Neutrophil (primary cell): ENCODE results near the gene BRK1.

Source experiments
- H3K27ac ChIP-seq: fragments of 200-600 bp; sonication (generic); 2 replicates; pipeline ENCODE4 v1.5.1; 2016; ENCODE audit warnings: mild to moderate bottlenecking, moderate library complexity
- H3K27me3 ChIP-seq: fragments of 200-600 bp; sonication (generic); 2 replicates; pipeline ENCODE4 v1.6.0; 2016; ENCODE audit warnings: mild to moderate bottlenecking
- H3K36me3 ChIP-seq: fragments of 200-600 bp; sonication (generic); 2 replicates; pipeline ENCODE4 v1.5.1; 2017
- H3K4me1 ChIP-seq, 2 experiments: fragments of 200-600 bp in 1 of 2; sonication (generic) in 1 of 2; 1 replicate in 1 of 2; 2 replicates in 1 of 2; pipeline versions ENCODE4 v1.5.1 to v1.6.1; 2013 to 2016; ENCODE audit warnings: low read depth in 1 of 2, low read length in 1 of 2, mild to moderate bottlenecking in 1 of 2, moderate library complexity in 1 of 2; ENCODE audit not compliant: control insufficient read depth in 1 of 2, insufficient read depth in 1 of 2
- H3K4me3 ChIP-seq, 2 experiments: fragments of 200-600 bp in 1 of 2; sonication (generic) in 1 of 2; 1 replicate in 1 of 2; 2 replicates in 1 of 2; pipeline ENCODE4 v1.5.1; 2013 to 2016; ENCODE audit warnings: low read depth in 1 of 2, low read length in 1 of 2, mild to moderate bottlenecking in 1 of 2, moderate library complexity in 1 of 2
- H3K9me3 ChIP-seq: fragments of 200-600 bp; sonication (generic); 2 replicates; pipeline ENCODE4 v1.5.1; 2016
- TF ChIP-seq, protein P1 (sequence below): fragments of 200-600 bp; sonication (generic); IDR thresholded peaks from 2 replicates; pipeline ENCODE4 v1.5.1; 2016; ENCODE audit warnings: antibody characterized with exemption

Gene BRK1

GRCh38 chr3:10164546-10165393 is 49.3 kb downstream of the BRK1 start, which contains the start of gene IRAK2:
Gene IRAK2 (plus strand): TSS chr3:10164919. CDS start chr3:10164955, 36 bp downstream.
- Histone ChIP-seq H3K4me1 (peaks cover 47 to 48% of the 10 kb centered on the region in 2 experiments), H3K36me3 (no peaks in the 10 kb centered on the region), H3K9me3 (no peaks in the 10 kb centered on the region), H3K27me3 (no peaks in the 10 kb centered on the region), H3K4me3 (peak within 1 kb of the TSS; percentile 91 to 99), H3K27ac (peak within 1 kb of the TSS; percentile 83)
- TF ChIP-seq, protein P1, sequence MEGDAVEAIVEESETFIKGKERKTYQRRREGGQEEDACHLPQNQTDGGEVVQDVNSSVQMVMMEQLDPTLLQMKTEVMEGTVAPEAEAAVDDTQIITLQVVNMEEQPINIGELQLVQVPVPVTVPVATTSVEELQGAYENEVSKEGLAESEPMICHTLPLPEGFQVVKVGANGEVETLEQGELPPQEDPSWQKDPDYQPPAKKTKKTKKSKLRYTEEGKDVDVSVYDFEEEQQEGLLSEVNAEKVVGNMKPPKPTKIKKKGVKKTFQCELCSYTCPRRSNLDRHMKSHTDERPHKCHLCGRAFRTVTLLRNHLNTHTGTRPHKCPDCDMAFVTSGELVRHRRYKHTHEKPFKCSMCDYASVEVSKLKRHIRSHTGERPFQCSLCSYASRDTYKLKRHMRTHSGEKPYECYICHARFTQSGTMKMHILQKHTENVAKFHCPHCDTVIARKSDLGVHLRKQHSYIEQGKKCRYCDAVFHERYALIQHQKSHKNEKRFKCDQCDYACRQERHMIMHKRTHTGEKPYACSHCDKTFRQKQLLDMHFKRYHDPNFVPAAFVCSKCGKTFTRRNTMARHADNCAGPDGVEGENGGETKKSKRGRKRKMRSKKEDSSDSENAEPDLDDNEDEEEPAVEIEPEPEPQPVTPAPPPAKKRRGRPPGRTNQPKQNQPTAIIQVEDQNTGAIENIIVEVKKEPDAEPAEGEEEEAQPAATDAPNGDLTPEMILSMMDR: peak; percentile 98

GRCh38 chr3:10166213-10166604 is 50.7 kb downstream of the BRK1 start:
- TF ChIP-seq, protein P1: no peak
- peak overlapping the region in 1 of 2 experiments; percentile 91 for H3K4me3 ChIP-seq

GRCh38 chr3:10169000-10169496 is 53.6 kb downstream of the BRK1 start:
- no peak overlapping the region for H3K4me3 ChIP-seq
- no peak overlapping the region for H3K27ac ChIP-seq
- no peaks in the 10 kb centered on the region for H3K27me3 ChIP-seq
- H3K36me3 ChIP-seq: no peaks in the 10 kb centered on the region
- TF ChIP-seq, protein P1: no peak
- H3K4me1 ChIP-seq: peaks cover 30 to 32% of the 10 kb centered on the region in 2 experiments
- H3K9me3 ChIP-seq: no peaks in the 10 kb centered on the region

More at GRCh38 chr3:10166213-10166604, 50.7 kb downstream of the BRK1 start:
- no peaks in the 10 kb centered on the region for H3K9me3 ChIP-seq
- no peak overlapping the region for H3K27ac ChIP-seq
- no peaks in the 10 kb centered on the region for H3K36me3 ChIP-seq
- H3K27me3 ChIP-seq: no peaks in the 10 kb centered on the region
- peaks cover 37 to 40% of the 10 kb centered on the region in 2 experiments for H3K4me1 ChIP-seq

DNA sequence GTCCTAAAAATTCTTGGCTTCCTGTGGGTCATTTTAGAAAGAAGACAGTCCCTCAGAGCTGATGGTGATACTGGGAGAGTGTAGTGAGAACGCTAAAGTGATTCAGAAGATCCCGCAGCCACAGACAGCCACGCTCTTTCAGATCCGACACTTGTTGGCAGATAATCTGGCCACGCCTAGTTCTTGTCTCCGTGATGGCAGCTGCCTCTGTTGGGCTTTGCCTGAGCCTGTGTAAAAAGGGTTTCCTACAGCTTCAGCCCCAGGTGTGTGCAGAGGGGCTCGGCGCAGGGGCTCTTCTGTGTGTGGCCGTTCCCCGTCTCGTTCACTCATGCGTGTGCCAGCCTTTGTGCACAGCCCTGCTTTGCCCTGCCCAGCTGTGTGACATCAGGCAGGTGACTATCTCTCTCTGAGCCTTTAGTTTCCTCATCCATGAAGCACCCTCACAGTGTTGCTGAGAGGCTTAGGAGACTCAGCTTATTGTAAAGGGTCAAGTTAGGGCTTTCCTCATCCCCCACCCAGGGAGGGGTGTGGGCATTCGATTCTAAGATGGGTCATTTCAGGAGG is 55.5 kb downstream of the BRK1 start:
- no peaks in the 10 kb centered on the region for H3K27me3 ChIP-seq
- TF ChIP-seq, protein P1: no peak
- no peak overlapping the region for H3K4me3 ChIP-seq
- H3K27ac ChIP-seq: no peak overlapping the region
- H3K36me3 ChIP-seq: no peaks in the 10 kb centered on the region
- H3K9me3 ChIP-seq: no peaks in the 10 kb centered on the region
- H3K4me1 ChIP-seq: peaks cover 20 to 21% of the 10 kb centered on the region in 2 experiments

DNA sequence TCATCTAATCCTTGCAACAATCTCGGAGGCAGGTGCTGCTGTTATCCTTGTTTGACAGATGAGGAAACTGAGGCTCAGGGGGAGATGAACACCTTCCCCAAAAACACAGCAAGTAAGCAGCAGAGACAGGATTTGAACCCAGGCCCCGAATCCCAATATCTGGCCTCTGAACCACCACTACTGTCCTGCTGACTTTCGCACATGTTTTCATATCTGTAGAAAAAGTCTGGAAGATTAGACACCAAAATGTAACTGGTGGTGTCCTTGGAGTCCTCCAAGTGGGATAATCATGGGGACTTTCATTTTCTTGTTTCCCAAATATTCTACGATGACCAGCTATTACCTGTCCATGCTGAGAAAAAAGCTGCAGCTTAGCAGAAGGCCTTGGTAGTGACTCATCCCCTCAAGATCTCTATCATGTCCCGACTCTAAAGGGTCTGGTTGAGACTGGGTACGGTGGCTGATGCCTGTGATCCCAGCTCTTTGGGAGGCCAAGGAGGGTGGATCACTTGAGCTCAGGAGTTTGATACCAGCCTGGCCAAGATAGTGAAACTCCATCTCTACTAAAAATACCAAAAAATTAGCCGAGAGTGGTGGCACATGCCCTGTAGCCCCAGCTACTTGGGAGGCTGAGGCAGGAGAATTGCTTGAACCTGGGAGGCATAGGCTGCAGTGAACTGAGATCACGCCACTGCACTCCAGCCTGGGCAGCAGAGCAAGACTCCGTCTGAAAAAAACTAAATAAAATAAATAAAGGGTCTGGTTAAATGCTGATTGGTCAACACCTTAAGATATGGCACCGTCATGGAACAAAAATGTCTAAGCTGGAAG is 57.8 kb downstream of the BRK1 start:
- H3K4me1 ChIP-seq: peaks cover 12 to 13% of the 10 kb centered on the region in 2 experiments
- TF ChIP-seq, protein P1: no peak
- H3K36me3 ChIP-seq: peaks cover 6% of the 10 kb centered on the region
- H3K4me3 ChIP-seq: no peak overlapping the region
- no peaks in the 10 kb centered on the region for H3K9me3 ChIP-seq
- peak overlapping the region; percentile 75 for H3K27ac ChIP-seq
- no peaks in the 10 kb centered on the region for H3K27me3 ChIP-seq
